ENCODE data around the gene GLT8D1.
"Not testable (repeated sequence)": the region's sequence is repeated elsewhere in the genome, so short reads cannot be mapped to it uniquely, and the experiment has no call there.

Gene GLT8D1

GRCh38 chr3:52679811-52680210, 25.8 kb downstream of the GLT8D1 start:
- DNase-seq = no peak

GRCh38 chr3:52679199-52679538, 26.4 kb downstream of the GLT8D1 start:
- DNase-seq = no peak

- DNase-seq = no peak
Observed at GRCh38 chr3:52678265-52679198, 27.1 kb downstream of the GLT8D1 start.

GRCh38 chr3:52676201-52676600, 29.4 kb downstream of the GLT8D1 start:
- DNase-seq = not testable (repeated sequence)

- no peak for DNase-seq
Observed at GRCh38 chr3:52671676-52672075, 33.9 kb downstream of the GLT8D1 start.

GRCh38 chr3:52670621-52671521, 34.7 kb downstream of the GLT8D1 start:
- DNase-seq = peak in 1 of 14 donors; percentile 5

GRCh38 chr3:52663098-52663497, 42.5 kb downstream of the GLT8D1 start:
- DNase-seq = no peak

GRCh38 chr3:52660046-52660445, 45.5 kb downstream of the GLT8D1 start:
- DNase-seq = no peak

- no peak for DNase-seq
Observed at GRCh38 chr3:52655895-52656294, 49.7 kb downstream of the GLT8D1 start.

- no peak for DNase-seq
Observed at GRCh38 chr3:52651592-52651991, 54.0 kb downstream of the GLT8D1 start.

- DNase-seq = no peak
Observed at GRCh38 chr3:52650439-52650838, 55.2 kb downstream of the GLT8D1 start.

GRCh38 chr3:52649461-52650210, 56.0 kb downstream of the GLT8D1 start:
- no peak for DNase-seq

GRCh38 chr3:52645549-52645948, 60.0 kb downstream of the GLT8D1 start:
- no peak for DNase-seq
